Thyroid gland (tissue), 4 donors: Measurements from ENCODE around the gene ATG9B.

Experiments
- POLR2A ChIP-seq, 2 donors: fragments of 450-650 bp; IDR thresholded peaks; one replicate each; pipeline ENCODE4 v1.6.1; 2017; ENCODE audit warnings: antibody characterized with exemption in 2 of 2, mild to moderate bottlenecking in 2 of 2, moderate library complexity in 1 of 2
- TF ChIP-seq, protein P1 (sequence below), 6 experiments: fragments of 200-600 bp in 3 of 6; fragments of 450-650 bp in 3 of 6; sonication (generic) in 3 of 6; IDR thresholded peaks; one replicate each; pipeline ENCODE4 v1.5.1; 2016 to 2019; ENCODE audit warnings: antibody characterized with exemption in 6 of 6, mild to moderate bottlenecking in 2 of 6, inconsistent platforms in 1 of 6, moderate library complexity in 1 of 6

DNA sequence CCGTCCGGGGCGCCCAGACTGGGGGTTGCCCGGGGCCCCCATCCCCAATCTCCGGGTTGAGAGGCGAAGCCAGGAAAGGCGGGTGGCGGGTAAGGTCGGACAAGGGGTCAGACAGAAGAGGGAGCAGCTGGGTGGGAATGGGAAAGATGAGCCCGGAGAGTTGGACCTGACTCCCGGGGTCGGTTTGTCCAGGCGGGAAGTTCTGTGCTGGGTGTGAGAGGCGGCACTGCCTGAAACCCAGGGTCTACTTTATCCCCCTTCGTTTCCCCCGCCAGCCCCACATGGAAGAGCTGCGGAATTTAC is 35.8 kb upstream of the ATG9B start:
- TF ChIP-seq, protein P1, sequence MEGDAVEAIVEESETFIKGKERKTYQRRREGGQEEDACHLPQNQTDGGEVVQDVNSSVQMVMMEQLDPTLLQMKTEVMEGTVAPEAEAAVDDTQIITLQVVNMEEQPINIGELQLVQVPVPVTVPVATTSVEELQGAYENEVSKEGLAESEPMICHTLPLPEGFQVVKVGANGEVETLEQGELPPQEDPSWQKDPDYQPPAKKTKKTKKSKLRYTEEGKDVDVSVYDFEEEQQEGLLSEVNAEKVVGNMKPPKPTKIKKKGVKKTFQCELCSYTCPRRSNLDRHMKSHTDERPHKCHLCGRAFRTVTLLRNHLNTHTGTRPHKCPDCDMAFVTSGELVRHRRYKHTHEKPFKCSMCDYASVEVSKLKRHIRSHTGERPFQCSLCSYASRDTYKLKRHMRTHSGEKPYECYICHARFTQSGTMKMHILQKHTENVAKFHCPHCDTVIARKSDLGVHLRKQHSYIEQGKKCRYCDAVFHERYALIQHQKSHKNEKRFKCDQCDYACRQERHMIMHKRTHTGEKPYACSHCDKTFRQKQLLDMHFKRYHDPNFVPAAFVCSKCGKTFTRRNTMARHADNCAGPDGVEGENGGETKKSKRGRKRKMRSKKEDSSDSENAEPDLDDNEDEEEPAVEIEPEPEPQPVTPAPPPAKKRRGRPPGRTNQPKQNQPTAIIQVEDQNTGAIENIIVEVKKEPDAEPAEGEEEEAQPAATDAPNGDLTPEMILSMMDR (IDR thresholded peaks at IDR 0.05), result no peak
- TF ChIP-seq POLR2A (IDR thresholded peaks at IDR 0.05), result no peak
